NB4 (cell line): Measurements from ENCODE around the gene SRCAP.

Experiments used
- CTCF ChIP-seq: IDR thresholded peaks from one replicate; pipeline ENCODE4 v1.5.1; 2012; ENCODE audit warnings: low read depth, low read length
- MAX ChIP-seq: IDR thresholded peaks from 2 replicates; pipeline ENCODE4 v1.6.1; 2011; ENCODE audit warnings: low read depth, low read length
- MYC ChIP-seq: IDR thresholded peaks from 2 replicates; pipeline ENCODE4 v1.6.1; 2011; ENCODE audit warnings: low read depth, low read length
- POLR2A ChIP-seq: IDR thresholded peaks from 2 replicates; pipeline ENCODE4 v1.6.1; 2011; ENCODE audit warnings: mild to moderate bottlenecking; ENCODE audit not compliant: insufficient read length; ENCODE audit errors: extremely low read depth

GRCh38 chr16:30777591-30778297, 78.8 kb downstream of the SRCAP start:
- TF ChIP-seq CTCF (no peak), POLR2A (no peak), MAX (no peak), MYC (no peak)
